HG02852 (cell line): ENCODE data around the gene CLDN7.
A peak's percentile ranks its signal among the peaks of the same experiment; 100 is the strongest.
"Not testable (repeated sequence)": the region's sequence is repeated elsewhere in the genome, so short reads cannot be mapped to it uniquely, and the experiment has no call there.

Experiments
- ATAC-seq: cut with Tn5 transposase; IDR thresholded peaks from one replicate; pipeline ENCODE4 v1.9.1; 2021; ENCODE audit warnings: mild to moderate bottlenecking, moderate library complexity; ENCODE audit not compliant: unreplicated experiment

CLDN7 gene

DNA sequence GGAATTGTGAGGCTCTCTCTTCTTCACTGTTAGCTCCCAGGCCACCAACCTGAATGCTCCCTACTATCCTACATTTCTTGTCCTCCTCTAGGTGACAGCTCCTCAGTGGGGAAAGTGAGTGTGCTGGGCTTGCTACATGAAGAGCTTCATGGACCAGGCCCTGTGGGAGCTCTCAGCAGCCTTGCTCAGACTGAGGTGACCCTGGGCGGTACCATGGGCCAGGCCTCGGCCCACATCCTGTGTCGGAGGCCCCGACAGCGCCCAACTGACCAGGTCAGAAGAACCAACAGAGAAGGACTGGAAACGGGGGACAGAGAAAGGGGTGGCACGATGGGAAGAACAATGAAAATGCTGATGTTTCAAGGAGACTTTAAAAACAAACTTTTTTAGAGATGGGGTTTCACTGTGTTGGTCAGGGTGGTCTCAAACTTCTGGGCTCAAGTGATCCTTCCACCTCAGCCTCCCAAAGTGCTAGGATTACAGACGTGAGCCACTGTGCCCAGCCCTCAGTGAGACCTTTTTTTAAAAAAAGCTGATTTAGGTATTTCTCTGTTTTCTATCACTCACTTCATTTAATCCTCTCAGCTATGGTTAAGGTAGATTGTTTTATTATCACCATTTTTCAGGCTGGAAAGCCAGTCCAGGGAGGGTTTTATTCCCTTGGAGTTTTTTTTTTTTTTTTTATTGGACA lies 5.4 kb downstream of the CLDN7 start:
- no peak for ATAC-seq

DNA sequence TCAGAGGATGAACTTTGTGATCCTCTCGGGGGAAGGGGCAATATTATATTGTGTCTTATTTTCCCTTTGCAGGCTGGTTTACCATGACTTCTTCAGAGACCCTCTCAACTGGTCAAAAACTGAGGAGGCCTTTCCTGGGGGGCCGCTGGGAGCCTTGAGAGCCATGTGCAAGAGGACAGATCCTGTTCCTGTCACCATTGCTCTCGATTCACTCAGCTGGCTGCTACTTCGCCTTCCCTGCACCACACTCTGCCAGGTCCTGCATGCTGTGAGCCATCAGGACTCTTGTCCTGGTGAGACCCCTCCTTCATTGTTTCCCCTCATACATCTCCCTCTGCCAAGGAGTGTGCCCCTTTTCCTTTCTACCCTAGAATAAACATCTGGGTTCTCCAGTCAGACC lies 7.8 kb downstream of the CLDN7 start:
- ATAC-seq: no peak

DNA sequence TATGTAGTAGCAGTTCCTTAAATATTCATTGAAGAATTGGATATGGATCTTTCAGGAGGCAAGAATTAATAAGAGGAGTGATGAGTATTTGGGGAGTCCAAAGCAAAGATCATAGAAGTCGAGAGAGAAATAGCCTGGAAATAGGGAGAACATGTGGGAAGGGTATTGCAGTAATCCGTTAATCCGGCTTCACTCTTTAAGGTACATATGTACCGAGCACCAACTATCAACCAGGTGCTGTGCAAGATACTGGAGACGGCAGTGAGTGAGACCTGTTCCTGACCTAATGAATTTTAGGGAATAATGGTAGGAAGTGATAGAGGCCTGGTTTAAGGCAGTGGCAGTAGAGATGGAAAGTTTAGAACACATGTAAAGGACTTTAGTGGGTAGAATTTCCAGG lies 9.2 kb downstream of the CLDN7 start:
- no peak for ATAC-seq

DNA sequence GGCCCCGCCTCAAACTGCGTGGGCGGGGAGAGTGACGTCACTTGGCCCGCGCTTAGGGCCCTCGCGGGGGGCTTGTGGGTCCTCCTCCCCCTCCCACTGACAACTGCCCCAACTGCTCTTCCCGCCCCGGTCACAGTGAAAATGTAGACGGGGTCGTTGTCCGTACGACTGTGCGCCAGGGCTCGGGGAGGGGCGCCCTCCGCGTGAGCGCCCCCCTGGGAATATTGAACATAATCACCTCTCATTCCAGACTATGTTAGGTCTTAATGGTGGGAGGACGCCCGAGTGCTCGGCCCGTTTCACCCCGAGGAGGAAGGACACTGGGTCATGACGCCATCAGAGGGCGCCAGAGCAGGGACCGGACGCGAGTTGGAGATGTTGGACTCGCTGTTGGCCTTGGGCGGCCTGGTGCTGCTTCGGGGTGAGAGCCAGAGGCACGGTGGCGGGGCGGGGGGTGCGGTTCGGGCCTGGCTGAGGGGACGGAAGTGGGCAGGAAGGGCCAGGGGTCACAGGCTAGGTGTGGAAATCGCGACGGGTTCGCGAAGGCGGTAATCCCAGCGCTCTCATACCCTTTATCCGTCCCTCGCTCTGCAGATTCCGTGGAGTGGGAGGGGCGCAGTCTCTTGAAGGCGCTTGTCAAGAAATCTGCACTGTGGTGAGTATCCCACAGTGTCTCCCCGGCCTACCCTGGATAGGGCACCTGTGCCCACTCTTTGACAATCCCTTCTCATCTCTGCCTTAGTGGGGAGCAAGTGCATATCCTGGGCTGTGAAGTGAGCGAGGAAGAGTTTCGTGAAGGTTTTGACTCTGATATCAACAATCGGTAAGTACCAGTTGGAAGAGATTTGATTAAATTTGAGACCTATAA lies 9.9 kb downstream of the CLDN7 start, which contains the start of gene ELP5:
Gene ELP5 (plus strand): TSS at position 40 of the 868 bp plus-strand sequence. CDS start 336 bp downstream, at position 376.
- peak; percentile 58 for ATAC-seq

DNA sequence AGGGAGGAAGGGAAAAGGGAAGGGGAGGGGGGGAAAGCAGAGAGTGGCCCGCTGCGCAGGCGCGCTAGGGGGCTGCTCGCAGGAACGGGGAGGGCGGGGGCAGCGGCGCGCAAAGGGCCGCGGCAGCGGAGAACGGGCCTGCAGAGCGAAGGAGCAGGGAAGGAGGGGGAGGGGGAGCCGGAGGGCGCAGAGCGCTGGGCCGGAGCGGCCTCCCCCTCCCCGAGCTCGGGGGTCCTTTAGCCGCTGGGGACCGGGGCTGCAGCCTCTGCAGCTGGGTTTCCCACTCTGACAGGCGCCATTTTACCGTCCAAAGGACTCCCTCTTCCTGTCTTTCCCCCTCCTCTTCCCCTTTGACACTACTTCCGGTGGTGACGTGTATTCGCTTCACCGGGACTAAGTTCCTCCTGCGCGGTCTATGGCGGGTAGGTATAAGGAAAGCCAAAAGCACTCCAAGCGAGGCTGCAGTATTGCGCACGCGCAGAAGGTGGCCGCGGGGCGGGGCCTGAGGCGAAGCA lies 10.6 kb downstream of the CLDN7 start, which contains the start of gene CTDNEP1:
Gene CTDNEP1 (minus strand): TSS at position 74 of the 515 bp plus-strand sequence. CDS start 438 bp downstream, outside the sequence.
- peak; percentile 82 for ATAC-seq

DNA sequence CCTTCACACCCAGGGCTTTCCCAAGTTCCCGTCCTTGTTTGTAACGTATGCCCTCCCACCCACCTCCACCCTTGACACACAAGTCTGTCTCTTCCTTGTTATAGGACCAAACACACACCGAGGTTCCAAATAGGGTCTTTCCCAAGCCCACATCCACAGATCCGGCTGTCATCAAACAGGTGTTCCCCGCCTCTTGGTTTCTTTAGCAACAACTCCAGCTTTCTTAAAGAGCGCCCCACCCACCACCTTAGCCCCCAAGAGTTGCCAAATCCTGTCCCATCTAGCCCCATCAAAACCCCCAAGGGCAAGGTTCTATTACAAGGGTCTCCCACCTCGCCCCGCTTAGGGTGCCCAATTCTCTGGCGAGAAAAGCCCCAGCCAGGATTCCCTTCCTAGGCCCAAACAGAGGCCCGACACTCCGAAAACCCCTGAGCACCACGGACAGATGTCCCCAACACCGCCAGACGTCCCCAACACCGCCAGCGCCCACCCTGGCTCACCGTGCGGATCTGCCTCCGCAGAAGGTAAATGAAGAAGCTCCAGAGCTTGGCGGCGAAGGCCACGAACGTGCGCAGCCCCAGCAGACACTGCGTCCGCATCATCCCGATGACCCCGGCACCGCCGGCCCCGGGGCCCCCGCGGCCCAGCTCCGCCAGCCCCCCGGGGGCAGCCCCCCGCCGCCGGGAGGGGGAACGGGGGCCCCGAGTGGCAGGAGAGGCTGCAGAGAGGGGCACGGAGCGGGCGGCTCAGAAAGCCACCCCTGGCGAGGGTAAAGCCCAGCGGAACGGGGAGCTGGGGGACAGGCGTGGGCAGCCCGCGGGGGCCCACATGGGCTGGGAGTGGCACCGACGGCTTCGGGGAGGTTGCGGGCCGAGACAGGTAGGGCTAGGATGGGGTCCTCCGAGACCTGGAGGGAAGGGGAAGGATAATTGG lies 11.3 kb downstream of the CLDN7 start:
- ATAC-seq: no peak

DNA sequence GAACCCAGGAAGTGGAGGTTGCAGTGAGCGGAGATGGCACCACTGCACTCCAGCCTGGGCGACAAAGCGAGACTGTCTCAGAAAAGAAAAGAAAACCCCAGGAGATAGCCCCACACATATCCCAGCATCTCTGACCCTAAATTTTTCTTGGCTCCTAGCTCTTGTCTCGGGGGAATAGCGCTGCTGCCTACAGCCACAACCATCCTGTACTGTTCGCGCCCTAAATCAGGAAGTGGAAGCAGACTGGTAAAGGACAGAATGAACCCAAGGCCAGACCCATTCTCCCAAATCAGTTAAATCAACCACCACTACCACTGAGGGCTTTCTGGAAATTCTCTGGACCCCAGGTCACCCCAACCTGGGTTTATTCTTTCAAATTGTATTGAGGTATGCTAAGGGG lies 12.4 kb downstream of the CLDN7 start:
- no peak for ATAC-seq

DNA sequence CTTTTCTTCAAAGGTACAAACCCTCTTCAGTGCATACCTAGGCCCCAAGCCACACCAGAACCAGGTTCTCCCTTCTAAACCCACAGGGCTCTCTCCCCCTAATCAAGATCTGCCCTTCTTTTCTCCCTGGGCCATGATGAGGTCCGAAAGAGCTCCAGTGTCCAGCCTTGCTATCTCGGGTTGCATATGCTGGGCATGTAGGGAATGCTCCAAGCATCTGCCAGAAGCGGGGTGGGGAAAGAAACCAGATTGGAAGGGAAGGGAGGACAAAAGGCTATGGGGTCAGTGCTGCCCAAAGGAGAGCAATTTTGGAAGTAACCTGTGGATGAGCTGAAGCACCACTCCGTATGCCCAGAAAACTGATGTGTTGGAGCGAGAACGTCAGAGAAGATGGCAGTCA lies 13.1 kb downstream of the CLDN7 start:
- ATAC-seq: no peak

DNA sequence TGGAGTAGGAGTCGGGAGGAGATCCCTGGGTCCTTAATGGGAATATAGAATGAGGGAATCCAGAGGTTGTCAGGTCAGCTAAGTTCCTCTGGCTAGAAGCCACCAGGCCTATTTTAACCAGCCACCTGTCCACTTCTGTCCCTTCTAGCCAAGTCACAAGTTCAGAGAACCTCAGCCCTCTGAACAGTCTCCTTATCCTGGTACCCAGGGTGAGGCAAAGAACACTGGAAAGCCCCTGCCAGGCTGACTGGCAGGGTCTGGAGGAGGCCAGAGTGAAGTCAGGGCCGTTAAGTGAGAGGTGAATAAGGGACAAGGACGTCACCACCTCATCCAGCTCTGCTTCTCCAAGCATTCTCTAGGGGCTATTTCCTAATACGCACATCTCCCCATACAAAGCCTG lies 13.5 kb downstream of the CLDN7 start:
- no peak for ATAC-seq

DNA sequence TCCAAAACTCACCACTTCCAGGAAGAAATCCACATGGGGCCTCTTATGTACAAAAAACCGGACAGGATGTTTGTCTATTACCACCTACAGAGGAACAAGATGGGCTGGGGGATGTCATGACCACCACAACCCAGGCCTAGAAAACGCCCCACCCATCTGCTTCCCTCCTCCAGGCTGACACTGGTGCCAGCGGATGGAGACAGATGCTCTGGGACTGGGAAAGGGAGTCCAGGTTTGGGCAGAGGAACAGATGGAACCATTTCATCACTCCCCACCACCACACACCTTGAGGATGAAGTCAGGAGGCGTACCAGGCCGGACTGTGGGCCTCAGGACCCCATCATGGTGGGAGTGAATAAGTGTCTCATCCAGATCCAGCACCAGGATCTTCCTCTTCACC lies 15.5 kb downstream of the CLDN7 start:
- no peak for ATAC-seq

DNA sequence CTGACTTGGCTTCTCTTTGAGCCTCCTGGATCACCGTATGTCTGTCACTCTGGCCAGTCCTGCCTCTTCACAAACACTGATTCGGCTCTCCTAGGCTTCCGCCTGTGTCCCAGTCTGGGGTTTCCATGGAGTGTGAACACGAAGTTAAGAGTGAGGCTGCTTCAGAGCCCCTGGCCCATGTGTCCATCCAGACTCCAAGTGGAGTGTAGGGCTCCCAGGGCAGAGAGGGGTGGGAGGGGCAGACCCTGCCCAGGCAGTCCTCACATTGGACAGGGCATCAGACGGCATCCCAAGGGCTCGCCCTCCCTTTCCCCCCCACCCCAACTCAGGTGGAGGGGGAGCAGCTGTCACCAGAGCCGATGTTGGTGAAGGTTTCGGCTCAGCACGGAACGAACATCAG lies 18.4 kb downstream of the CLDN7 start:
- ATAC-seq: not testable (repeated sequence)

DNA sequence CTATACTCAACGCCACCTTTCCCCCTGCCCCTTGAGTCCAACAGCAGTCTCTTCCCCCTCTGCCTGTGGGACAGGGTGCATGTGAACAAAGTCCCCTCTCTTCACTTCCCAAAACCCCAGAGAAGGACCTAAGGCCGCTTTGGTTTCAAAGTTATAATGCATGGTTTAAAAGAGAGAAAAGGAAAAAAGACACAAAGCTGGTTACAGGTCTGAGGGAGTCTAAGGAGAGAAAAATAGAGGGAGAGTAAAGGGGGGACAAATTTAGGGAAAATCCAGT lies 18.9 kb downstream of the CLDN7 start:
- no peak for ATAC-seq

DNA sequence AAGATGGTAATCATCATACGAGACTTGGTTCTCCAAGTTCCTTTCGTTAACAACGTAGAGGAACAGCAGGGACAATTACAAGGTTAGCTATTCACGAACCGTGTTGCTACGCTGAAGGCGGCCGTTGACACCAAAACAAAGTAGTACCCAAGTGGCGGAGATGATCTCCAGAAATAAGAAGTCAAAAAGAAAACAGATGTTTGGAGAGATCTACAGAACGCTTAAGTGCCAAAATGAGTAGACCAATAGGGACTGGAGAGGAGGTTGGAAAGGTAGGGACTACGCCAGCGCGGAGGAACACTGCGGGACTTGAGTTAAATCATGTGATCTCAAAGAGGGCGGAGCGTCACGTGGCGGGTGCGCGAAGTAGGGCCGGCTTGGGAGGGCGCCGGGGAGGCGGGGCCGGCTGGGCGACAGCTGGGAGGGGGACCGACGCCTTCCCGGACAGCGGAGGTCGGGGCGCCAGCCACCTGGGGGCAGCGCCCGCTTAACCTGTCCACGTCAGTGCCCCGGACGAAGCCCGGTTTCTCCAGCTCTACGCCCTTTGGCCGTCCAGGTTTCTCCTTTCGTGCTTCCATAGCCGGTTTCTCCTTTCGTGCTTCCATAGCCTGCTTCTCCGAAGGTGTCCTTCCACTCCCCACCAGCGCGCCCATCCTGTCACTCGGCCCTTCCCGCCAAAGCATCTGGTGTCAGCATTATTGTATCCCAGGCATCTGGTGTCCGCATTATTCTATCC lies 19.4 kb downstream of the CLDN7 start:
- ATAC-seq: peak; percentile 44

DNA sequence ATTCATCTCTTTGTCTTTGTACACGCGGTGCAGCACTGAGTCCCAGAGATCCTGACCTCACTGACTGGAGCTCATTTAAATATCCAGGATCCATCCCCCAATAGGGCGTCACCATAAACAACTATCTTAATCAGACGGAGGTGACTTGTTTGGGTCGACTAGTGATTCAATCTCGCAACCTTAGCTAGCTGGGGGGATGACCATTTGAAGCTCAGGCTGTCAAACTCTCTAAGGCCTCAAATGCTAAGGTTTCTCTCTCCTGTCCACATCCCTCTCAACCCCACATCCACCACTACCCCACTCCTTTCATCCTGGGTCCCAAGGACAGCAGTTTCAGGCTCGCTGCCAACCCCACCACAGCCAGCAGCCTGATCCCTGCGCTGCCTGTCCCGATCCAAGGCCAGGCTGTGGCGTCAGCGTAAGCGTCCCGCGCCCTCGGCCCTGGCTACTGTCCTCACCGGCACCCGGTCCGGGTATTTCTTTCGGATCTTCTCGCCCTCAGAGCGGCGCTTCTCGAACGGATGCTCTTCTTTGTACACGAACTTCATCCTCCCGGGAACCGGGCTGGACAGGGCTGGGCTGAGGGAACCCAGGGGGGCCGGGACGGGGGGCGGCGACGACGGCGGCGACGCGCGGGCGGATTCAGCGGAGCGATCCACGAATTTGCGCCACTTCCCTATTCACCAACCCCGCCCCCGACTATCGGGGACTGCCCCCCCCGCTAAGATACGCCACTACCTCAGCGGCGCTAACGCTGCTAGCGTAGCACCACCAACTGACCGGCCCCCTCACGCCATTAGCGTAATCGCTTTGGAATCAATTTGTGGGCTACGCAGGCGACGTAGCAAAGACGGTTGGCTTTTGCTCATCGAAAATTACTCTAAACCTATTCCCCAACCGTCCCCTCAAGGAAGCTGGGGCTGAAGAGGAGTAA lies 20.2 kb downstream of the CLDN7 start, which contains the start of gene GABARAP:
Gene GABARAP (minus strand): TSS at position 667 of the 934 bp plus-strand sequence. CDS start 119 bp downstream, at position 548.
- peak; percentile 27 for ATAC-seq

DNA sequence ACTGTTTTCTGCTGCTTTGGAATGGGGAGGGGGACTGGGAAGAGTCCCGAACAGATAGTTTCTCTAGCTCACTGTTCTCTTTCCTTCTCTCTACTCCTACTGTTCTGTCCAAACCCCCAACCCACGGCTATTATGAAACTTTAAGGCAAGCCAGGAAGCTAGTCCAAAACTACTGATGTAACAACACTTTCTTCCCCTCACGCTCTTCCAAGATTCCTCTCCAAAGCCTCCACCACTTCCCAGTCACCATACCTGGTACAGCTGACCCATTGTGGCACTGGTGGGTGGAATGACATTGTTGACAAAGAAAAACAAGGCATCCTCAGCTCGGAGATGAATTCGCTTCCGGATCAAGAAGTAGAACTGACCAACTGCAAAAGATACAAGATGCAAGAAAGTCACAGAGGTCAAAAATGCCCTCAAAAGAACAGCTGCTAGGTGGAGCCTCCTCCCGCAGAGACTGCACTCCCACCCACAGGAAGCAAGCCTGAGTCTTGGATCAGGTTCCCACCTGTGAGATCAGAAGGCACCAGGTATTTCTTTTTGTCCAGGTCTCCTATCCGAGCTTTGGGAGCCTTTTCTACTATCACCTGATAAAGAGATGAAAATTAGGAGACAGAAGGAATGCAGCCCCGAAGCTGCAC lies 21.1 kb downstream of the CLDN7 start:
- no peak for ATAC-seq

DNA sequence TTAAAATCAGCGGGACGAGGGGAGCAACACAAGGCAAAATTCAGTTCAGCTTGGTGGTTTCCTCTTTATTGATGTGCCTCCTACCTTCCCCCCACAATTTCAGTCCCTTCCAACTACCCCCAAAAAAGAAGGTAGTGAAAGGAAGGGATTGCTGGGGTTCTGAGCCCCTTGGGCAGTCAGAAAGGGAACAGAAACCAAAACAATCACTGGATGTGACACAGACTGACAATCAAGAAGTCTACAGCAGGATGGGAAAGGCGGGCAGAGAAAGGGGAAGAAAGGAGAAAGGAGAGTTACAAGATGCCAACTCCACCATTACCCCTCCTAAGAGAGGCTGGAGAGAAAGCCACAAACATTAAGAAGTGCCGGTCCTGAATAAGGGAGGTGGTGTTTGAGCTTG lies 21.9 kb downstream of the CLDN7 start:
- no peak for ATAC-seq

DNA sequence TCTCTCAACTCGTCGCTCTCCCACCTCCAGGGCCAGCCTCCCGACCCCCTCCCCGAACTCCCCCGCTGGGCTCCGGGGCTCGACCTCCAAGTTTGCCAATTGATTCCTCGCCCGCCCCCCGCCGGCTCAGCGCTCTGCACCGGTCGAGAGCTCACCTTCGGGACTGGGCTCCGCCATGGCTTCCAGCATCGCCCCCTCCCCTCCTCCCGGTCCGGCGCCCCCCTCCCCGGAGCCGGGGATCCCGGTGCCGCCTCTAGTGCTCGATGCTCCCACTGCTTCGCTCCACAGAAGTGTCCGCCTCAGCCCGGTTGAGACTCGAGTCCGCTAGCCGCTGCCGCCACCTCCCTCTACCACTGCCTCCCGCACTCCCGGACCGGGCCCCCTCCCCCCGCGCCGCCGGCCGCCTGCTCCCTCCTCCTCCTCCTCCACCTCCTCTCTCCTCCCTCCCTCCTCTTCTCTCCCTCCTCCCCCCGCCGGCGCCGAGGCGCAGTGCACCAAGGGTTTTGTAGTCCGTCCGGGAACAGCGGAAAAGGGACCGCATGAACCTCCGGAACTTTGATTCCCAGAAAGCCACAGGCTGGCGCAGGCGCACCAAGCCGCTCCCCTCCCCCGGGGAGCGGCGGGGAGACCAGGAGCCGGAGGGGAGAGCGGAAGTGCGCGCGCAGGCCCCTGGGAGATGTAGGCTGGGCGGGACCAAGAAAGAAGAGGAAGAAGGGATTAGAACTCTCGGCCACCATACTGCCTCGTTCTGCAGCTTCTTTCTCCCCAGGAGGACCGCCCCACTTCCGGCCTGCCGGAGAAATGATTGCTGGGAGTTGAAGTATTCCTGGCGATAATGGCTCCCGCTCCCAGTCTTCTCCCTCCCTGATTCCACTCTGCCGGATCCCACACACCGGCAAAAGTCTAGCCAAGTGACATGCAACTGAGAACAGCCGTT lies 22.9 kb downstream of the CLDN7 start, which contains the start of gene PHF23:
Gene PHF23 (minus strand): TSS at position 367 of the 937 bp plus-strand sequence. CDS start 178 bp downstream, at position 189.
- peak; percentile 48 for ATAC-seq
